Liver (tissue), 3 donors: ENCODE measurements around the gene GOLGA6L25.
"Not testable (repeated sequence)": the region's sequence is repeated elsewhere in the genome, so short reads cannot be mapped to it uniquely, and the experiment has no call there.

Experiments
- CTCF ChIP-seq: fragments of 150-350 bp; IDR thresholded peaks from 2 replicates; pipeline ENCODE4 v1.5.1; 2017; ENCODE audit warnings: improper control_type of control experiment, low read depth, low read length; ENCODE audit not compliant: missing input control
- RAD21 ChIP-seq, 2 donors: IDR thresholded peaks; 2 replicates each; pipeline ENCODE4 v1.6.1; 2016; ENCODE audit warnings: antibody characterized with exemption in 2 of 2, mild to moderate bottlenecking in 2 of 2
- TF ChIP-seq, protein P1 (sequence below): IDR thresholded peaks from 2 replicates; pipeline ENCODE4 v1.6.1; 2016; ENCODE audit warnings: antibody characterized with exemption
- donor health status: healthy.
- donor health status: healthy.

- not testable (repeated sequence) for TF ChIP-seq RAD21 (IDR thresholded peaks at IDR 0.05); CTCF
- TF ChIP-seq, protein P1, sequence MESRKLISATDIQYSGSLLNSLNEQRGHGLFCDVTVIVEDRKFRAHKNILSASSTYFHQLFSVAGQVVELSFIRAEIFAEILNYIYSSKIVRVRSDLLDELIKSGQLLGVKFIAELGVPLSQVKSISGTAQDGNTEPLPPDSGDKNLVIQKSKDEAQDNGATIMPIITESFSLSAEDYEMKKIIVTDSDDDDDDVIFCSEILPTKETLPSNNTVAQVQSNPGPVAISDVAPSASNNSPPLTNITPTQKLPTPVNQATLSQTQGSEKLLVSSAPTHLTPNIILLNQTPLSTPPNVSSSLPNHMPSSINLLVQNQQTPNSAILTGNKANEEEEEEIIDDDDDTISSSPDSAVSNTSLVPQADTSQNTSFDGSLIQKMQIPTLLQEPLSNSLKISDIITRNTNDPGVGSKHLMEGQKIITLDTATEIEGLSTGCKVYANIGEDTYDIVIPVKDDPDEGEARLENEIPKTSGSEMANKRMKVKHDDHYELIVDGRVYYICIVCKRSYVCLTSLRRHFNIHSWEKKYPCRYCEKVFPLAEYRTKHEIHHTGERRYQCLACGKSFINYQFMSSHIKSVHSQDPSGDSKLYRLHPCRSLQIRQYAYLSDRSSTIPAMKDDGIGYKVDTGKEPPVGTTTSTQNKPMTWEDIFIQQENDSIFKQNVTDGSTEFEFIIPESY: not testable (repeated sequence)
These were observed 44.1 kb downstream of the GOLGA6L25 start for GRCh38 chr15:28597471-28597870.
